CD14-positive monocyte (primary cell): ENCODE data around the gene RASGEF1B. TPM values are rescaled to one million over a fixed set of nuclear protein-coding genes. Genes with fewer than 3 reads are reported as not detected.

Experiments
- DNase-seq, 3 donors: peaks; one replicate each; pipeline ENCODE4 v3.0.0-alpha.2; 2011 to 2022
- H2AFZ ChIP-seq: 2 replicates; pipeline ENCODE4 v1.6.0; 2012; ENCODE audit warnings: mild to moderate bottlenecking, low read depth, low read length, inconsistent platforms; ENCODE audit not compliant: insufficient read depth, poor library complexity, severe bottlenecking
- H3K27ac ChIP-seq, 2 donors: 1 replicate in 1 of 2; 2 replicates in 1 of 2; pipeline ENCODE4 v1.5.1; 2012 to 2013; ENCODE audit warnings: low read length in 2 of 2, control low read depth in 1 of 2, inconsistent platforms in 1 of 2, low read depth in 1 of 2, mild to moderate bottlenecking in 1 of 2
- H3K27me3 ChIP-seq, 2 donors: one replicate each; pipeline versions ENCODE4 v1.6.0 to v1.6.1; 2011 to 2013; ENCODE audit warnings: low read length in 2 of 2; ENCODE audit not compliant: control insufficient read depth in 2 of 2, insufficient read depth in 2 of 2
- H3K36me3 ChIP-seq, 2 donors: replicated peaks in 1 of 2; 1 replicate in 1 of 2; 2 replicates in 1 of 2; pipeline versions ENCODE4 v1.5.1 to v1.6.1; 2012 to 2013; ENCODE audit warnings: low read length in 2 of 2, control low read depth in 1 of 2, inconsistent platforms in 1 of 2, mild to moderate bottlenecking in 1 of 2; ENCODE audit not compliant: insufficient read depth in 2 of 2, control insufficient read depth in 1 of 2
- H3K4me1 ChIP-seq, 2 donors: 1 replicate in 1 of 2; 2 replicates in 1 of 2; pipeline versions ENCODE4 v1.5.1 to v1.6.1; 2012 to 2013; ENCODE audit warnings: low read length in 2 of 2, control low read depth in 1 of 2, inconsistent platforms in 1 of 2, mild to moderate bottlenecking in 1 of 2, moderate library complexity in 1 of 2; ENCODE audit not compliant: insufficient read depth in 2 of 2, control insufficient read depth in 1 of 2
- H3K4me2 ChIP-seq: replicated peaks from 2 replicates; pipeline ENCODE3; 2012; ENCODE audit warnings: low read length, moderate library complexity, mild to moderate bottlenecking; ENCODE audit not compliant: poor library complexity, severe bottlenecking; ENCODE audit errors: extremely low read depth
- H3K4me3 ChIP-seq, 3 experiments: fragments of 200-600 bp in 1 of 3; sonication (generic) in 1 of 3; replicated peaks in 1 of 3; 1 replicate in 2 of 3; 2 replicates in 1 of 3; pipeline ENCODE4 v1.5.1; 2011 to 2013; ENCODE audit warnings: low read length in 3 of 3, mild to moderate bottlenecking in 3 of 3, control low read depth in 2 of 3, low read depth in 2 of 3, inconsistent platforms in 1 of 3, moderate library complexity in 1 of 3
- H3K79me2 ChIP-seq: 2 replicates; pipeline ENCODE4 v1.6.0; 2012; ENCODE audit warnings: mild to moderate bottlenecking, control low read depth, inconsistent platforms, low read length, moderate library complexity; ENCODE audit not compliant: insufficient read depth
- H3K9ac ChIP-seq: 2 replicates; pipeline ENCODE4 v1.6.0; 2017; ENCODE audit warnings: low read length, mild to moderate bottlenecking; ENCODE audit not compliant: insufficient read depth, poor library complexity, severe bottlenecking
- H3K9me3 ChIP-seq, 2 donors: replicated peaks in 1 of 2; 1 replicate in 1 of 2; 2 replicates in 1 of 2; pipeline versions ENCODE4 v1.5.1 to v1.6.1; 2012 to 2013; ENCODE audit warnings: low read length in 2 of 2, control low read depth in 1 of 2; ENCODE audit not compliant: control insufficient read depth in 1 of 2, insufficient read depth in 1 of 2
- H4K20me1 ChIP-seq: 2 replicates; pipeline ENCODE4 v1.6.0; 2012; ENCODE audit warnings: mild to moderate bottlenecking, low read length, control low read depth, moderate library complexity; ENCODE audit not compliant: insufficient read depth
- H3K27ac Mint-ChIP-seq, 7 donors: one replicate each; pipeline ENCODE4 v1.8.0; 2020; ENCODE audit warnings: mild to moderate bottlenecking in 7 of 7, mixed read lengths in 7 of 7, moderate library complexity in 6 of 7, inconsistent platforms in 2 of 7
- H3K27me3 Mint-ChIP-seq, 3 donors: one replicate each; pipeline ENCODE4 v1.8.0; 2021 to 2022; ENCODE audit warnings: low read depth in 3 of 3, mild to moderate bottlenecking in 3 of 3, mixed read lengths in 3 of 3, moderate library complexity in 3 of 3, inconsistent platforms in 1 of 3
- H3K36me3 Mint-ChIP-seq, 2 donors: one replicate each; pipeline ENCODE4 v1.8.0; 2020; ENCODE audit warnings: mixed read lengths in 2 of 2, inconsistent platforms in 1 of 2, mild to moderate bottlenecking in 1 of 2
- H3K4me1 Mint-ChIP-seq: one replicate; pipeline ENCODE4 v1.8.0; 2020; ENCODE audit warnings: mild to moderate bottlenecking, mixed read lengths
- H3K4me3 Mint-ChIP-seq, 2 donors: one replicate each; pipeline ENCODE4 v1.8.0; 2020; ENCODE audit warnings: mild to moderate bottlenecking in 2 of 2, mixed read lengths in 2 of 2, moderate library complexity in 1 of 2
- H3K9me3 Mint-ChIP-seq, 7 donors: one replicate each; pipeline ENCODE4 v1.8.0; 2020 to 2022; ENCODE audit warnings: mixed read lengths in 7 of 7, mild to moderate bottlenecking in 6 of 7, moderate library complexity in 6 of 7, inconsistent platforms in 2 of 7
- CTCF ChIP-seq: fragments of 200-600 bp; IDR thresholded peaks from one replicate; pipeline ENCODE4 v1.8.0; 2022; ENCODE audit warnings: antibody characterized with exemption, mild to moderate bottlenecking
- WGBS: methylation state at CpG from one replicate; pipeline ENCODE4 v1.1.5; 2013; ENCODE audit warnings: missing lambda C conversion rate; ENCODE audit not compliant: insufficient coverage; 5-methylcytosine and 5-hydroxymethylcytosine counted together
- intact Hi-C, 2 donors: fragments of 100-400 bp; cut with micrococcal nuclease; formaldehyde crosslinking; loops; one replicate each; pipeline versions ENCODE4 v1.15.0 to v1.15.1; 2023
- polyA plus RNA-seq, 3 donors: library from polyadenylated mRNA; depleted of rRNA in 1 of 3; unstranded in 2 of 3; stranded (reverse) in 1 of 3; fragments of 300-500 nt in 2 of 3; fragments of >200 nt in 1 of 3; fragmentation: Illumina TruSeq in 2 of 3; gene quantifications; 1 replicate in 2 of 3; 2 replicates in 1 of 3; pipeline ENCODE4 v1.2.3, GENCODE V29; 2012 to 2021

The RASGEF1B gene
- polyA plus RNA-seq, 3 donors = 20.3 to 76.9 (median 36.6) TPM

GRCh38 chr4:81440949-81441348, 30.8 kb downstream of the RASGEF1B start:
- Histone ChIP-seq H3K4me1 (no peaks in the 10 kb centered on the region), H3K9me3 (no peaks in the 10 kb centered on the region), H3K27me3 (no peaks in the 10 kb centered on the region), H2AFZ (no peak overlapping the region), H3K9ac (no peak overlapping the region), H3K79me2 (no peaks in the 10 kb centered on the region), H3K4me2 (no peak overlapping the region), H3K27ac (no peak overlapping the region), H4K20me1 (no peaks in the 10 kb centered on the region), H3K36me3 (peaks cover 11 to 76% of the 10 kb centered on the region in 2 donors), H3K4me3 (no peak overlapping the region)
- DNase-seq = no peak
- Mint-ChIP-seq H3K4me1 (no peaks in the 10 kb centered on the region), H3K4me3 (no peak overlapping the region), H3K27ac (no peak overlapping the region), H3K36me3 (peaks cover 64 to 73% of the 10 kb centered on the region in 2 donors), H3K9me3 (peaks cover 0 to 3% (median 0%) of the 10 kb centered on the region in 7 donors), H3K27me3 (no peaks in the 10 kb centered on the region)
- no CpG with 5 or more reads among the region's 4 CpGs for WGBS
- TF ChIP-seq CTCF = no peak
- intact Hi-C loops = no loop called here

GRCh38 chr4:81436941-81437574, 34.6 kb downstream of the RASGEF1B start:
- Histone ChIP-seq H3K79me2 (no peaks in the 10 kb centered on the region), H3K27me3 (no peaks in the 10 kb centered on the region), H3K9ac (no peak overlapping the region), H3K4me3 (no peak overlapping the region), H2AFZ (no peak overlapping the region), H3K36me3 (peaks cover 5 to 63% of the 10 kb centered on the region in 2 donors), H4K20me1 (no peaks in the 10 kb centered on the region), H3K9me3 (no peaks in the 10 kb centered on the region), H3K27ac (no peak overlapping the region), H3K4me1 (no peaks in the 10 kb centered on the region), H3K4me2 (no peak overlapping the region)
- H3K27me3 Mint-ChIP-seq = no peaks in the 10 kb centered on the region
- no peak for DNase-seq
- TF ChIP-seq CTCF = no peak
- intact Hi-C loops = no loop called here
- H3K4me3 Mint-ChIP-seq = no peak overlapping the region
- peaks cover 0 to 2% (median 0%) of the 10 kb centered on the region in 7 donors for H3K9me3 Mint-ChIP-seq
- no CpG with 5 or more reads among the region's 2 CpGs for WGBS
- H3K36me3 Mint-ChIP-seq = peaks cover 57 to 61% of the 10 kb centered on the region in 2 donors
- no peaks in the 10 kb centered on the region for H3K4me1 Mint-ChIP-seq
- no peak overlapping the region for H3K27ac Mint-ChIP-seq
